Adrenal gland (tissue), 12 donors: ENCODE results near the gene DOP1A. TPM values are rescaled to one million over a fixed set of nuclear protein-coding genes. Genes with fewer than 3 reads are reported as not detected.

Source experiments
- DNase-seq, 7 donors: peaks; one replicate each; pipeline ENCODE4 v3.0.0-alpha.2; 2019 to 2020
- H3K27ac ChIP-seq, 5 donors: fragments of 200-600 bp; sonication (generic) in 4 of 5; 1 replicate in 3 of 5; 2 replicates in 2 of 5; pipeline versions ENCODE4 v1.5.1 to v1.8.0; 2016 to 2020; ENCODE audit warnings: mild to moderate bottlenecking in 1 of 5
- H3K27me3 ChIP-seq: fragments of 200-600 bp; 2 replicates; pipeline ENCODE4 v1.8.0; 2021
- H3K36me3 ChIP-seq, 2 donors: fragments of 200-600 bp; replicated peaks in 1 of 2; 1 replicate in 1 of 2; 2 replicates in 1 of 2; pipeline versions ENCODE4 v1.5.1 to v1.8.0; 2018 to 2022
- H3K4me1 ChIP-seq, 2 donors: fragments of 200-600 bp; replicated peaks in 1 of 2; 1 replicate in 1 of 2; 2 replicates in 1 of 2; pipeline versions ENCODE4 v1.5.1 to v1.8.0; 2018 to 2021
- H3K4me3 ChIP-seq, 4 donors: fragments of 200-600 bp; sonication (generic) in 3 of 4; one replicate each; pipeline ENCODE4 v1.5.1; 2016 to 2018
- H3K9me3 ChIP-seq, 3 donors: fragments of 200-600 bp; sonication (generic) in 1 of 3; replicated peaks in 1 of 3; 1 replicate in 2 of 3; 2 replicates in 1 of 3; pipeline versions ENCODE4 v1.5.1 to v1.8.0; 2016 to 2021
- POLR2A ChIP-seq, 2 donors: fragments of 450-650 bp; IDR thresholded peaks; one replicate each; pipeline ENCODE4 v1.6.1; 2017; ENCODE audit warnings: antibody characterized with exemption in 2 of 2, mild to moderate bottlenecking in 2 of 2, moderate library complexity in 1 of 2
- WGBS, 4 donors: extraction: QIAGEN DNeasy Blood & Tissue Kit in 2 of 4; methylation state at CpG; one replicate each; pipeline versions ENCODE4 v1.1.5 to v1.1.7; 2013 to 2017; 5-methylcytosine and 5-hydroxymethylcytosine counted together
- intact Hi-C, 2 donors: fragments of 100-400 bp; cut with DNase I; formaldehyde crosslinking; loops; one replicate each; pipeline versions ENCODE4 v1.14.1 to v1.15.0; 2022 to 2023
- polyA plus RNA-seq, 3 donors: library from polyadenylated mRNA; stranded (reverse); fragments of 200-250 nt in 2 of 3; fragments of 350-450 nt in 1 of 3; fragmentation: Illumina TruSeq in 1 of 3; extraction: RNeasy Lipid Tissue Mini Kit (QIAGEN cat#74804) in 1 of 3; gene quantifications; one replicate each; pipeline ENCODE4 v1.2.3, GENCODE V29; 2013 to 2014
- total RNA-seq, 9 donors: library from RNA; depleted of rRNA in 4 of 9; stranded (reverse); fragments of >200 nt in 4 of 9; fragments of 120-200 nt in 1 of 9; fragmentation: NEBNext Ultra II Directional in 1 of 9; extraction: Animal tissue kit (Norgen Biotek cat#: 25700) in 1 of 9; gene quantifications; one replicate each; pipeline versions ENCODE4 v1.1.0 to v1.2.4, GENCODE V29; 2013 to 2023
- TF ChIP-seq, protein P1 (sequence below), 6 experiments: fragments of 450-650 bp in 4 of 6; fragments of 200-600 bp in 2 of 6; sonication (generic) in 1 of 6; IDR thresholded peaks; 1 replicate in 5 of 6; 2 replicates in 1 of 6; pipeline versions ENCODE4 v1.5.1 to v1.8.0; 2016 to 2021; ENCODE audit warnings: antibody characterized with exemption in 6 of 6, mild to moderate bottlenecking in 2 of 6, moderate library complexity in 1 of 6
- donor health status: healthy with polysubstance abuse.
- donor health status: Bipolar disorder and iron deficiency.
- donor health status: DM: yes; HTN: yes; CAD: no.
- donor health status: DM: no; HTN: no; CAD: no.
- donor health status: DM: no; HTN: no; CAD: no.
- donor health status: DM: yes; HTN: yes; CAD: no.

Gene DOP1A
- total and polyA plus RNA-seq, 12 donors: 11.3 to 33.6 (median 17.8) TPM

DNA sequence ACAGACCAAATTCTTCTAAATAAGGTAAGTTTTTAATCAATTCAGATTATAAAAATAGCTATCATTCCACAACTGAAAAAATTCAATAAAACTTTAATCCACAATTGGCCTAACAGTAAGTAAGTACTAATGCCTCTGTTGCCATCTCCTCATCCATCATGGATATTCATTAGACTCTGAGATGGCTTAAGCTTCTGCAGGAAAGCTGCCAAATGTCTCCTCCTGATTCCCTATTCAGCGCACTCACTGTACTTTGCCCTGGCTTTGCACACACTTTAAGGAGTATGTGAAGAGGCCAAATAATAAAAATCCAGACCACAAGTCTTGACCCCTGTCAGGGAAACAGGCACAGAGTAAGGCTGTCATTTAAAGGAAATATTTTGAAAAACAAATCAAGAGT lies 102.0 kb downstream of the DOP1A start:
- TF ChIP-seq, protein P1, sequence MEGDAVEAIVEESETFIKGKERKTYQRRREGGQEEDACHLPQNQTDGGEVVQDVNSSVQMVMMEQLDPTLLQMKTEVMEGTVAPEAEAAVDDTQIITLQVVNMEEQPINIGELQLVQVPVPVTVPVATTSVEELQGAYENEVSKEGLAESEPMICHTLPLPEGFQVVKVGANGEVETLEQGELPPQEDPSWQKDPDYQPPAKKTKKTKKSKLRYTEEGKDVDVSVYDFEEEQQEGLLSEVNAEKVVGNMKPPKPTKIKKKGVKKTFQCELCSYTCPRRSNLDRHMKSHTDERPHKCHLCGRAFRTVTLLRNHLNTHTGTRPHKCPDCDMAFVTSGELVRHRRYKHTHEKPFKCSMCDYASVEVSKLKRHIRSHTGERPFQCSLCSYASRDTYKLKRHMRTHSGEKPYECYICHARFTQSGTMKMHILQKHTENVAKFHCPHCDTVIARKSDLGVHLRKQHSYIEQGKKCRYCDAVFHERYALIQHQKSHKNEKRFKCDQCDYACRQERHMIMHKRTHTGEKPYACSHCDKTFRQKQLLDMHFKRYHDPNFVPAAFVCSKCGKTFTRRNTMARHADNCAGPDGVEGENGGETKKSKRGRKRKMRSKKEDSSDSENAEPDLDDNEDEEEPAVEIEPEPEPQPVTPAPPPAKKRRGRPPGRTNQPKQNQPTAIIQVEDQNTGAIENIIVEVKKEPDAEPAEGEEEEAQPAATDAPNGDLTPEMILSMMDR (IDR thresholded peaks at IDR 0.05): no peak
- TF ChIP-seq POLR2A (IDR thresholded peaks at IDR 0.05): no peak
- H3K27ac ChIP-seq: no peak overlapping the region
- H3K36me3 ChIP-seq: peaks cover 0 to 95% of the 10 kb centered on the region in 2 donors
- H3K27me3 ChIP-seq: no peaks in the 10 kb centered on the region
- no peak overlapping the region for H3K4me3 ChIP-seq
- 88 to 100% (median 94%) methylated on average over 1 of the region's 1 CpG for WGBS, 4 donors
- H3K4me1 ChIP-seq: no peaks in the 10 kb centered on the region
- intact Hi-C loops: no loop called here
- no peaks in the 10 kb centered on the region for H3K9me3 ChIP-seq
- no peak for DNase-seq

DNA sequence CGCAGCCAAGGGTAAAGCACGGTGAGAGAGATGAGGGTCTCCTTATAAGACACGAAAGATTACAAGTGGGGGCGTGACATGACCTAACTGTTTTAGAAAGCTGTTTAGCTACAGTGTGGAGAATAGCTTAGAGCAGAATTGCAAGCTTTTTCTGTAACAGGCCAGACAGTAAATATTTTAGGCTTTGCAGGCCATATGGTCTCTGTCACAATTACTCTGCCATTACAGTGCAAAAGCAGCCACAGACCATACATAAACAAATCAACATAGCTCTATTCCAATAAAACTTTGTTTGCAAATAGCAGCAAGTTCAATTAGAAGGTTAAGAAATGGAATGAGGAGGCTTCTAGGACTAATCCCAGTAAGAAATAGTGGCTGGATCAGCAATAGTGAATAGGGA lies 108.8 kb downstream of the DOP1A start:
- no peaks in the 10 kb centered on the region for H3K27me3 ChIP-seq
- peaks cover 0 to 64% of the 10 kb centered on the region in 2 donors for H3K36me3 ChIP-seq
- DNase-seq: no peak
- H3K27ac ChIP-seq: no peak overlapping the region
- intact Hi-C loops: no loop called here
- no peak for TF ChIP-seq POLR2A (IDR thresholded peaks at IDR 0.05)
- TF ChIP-seq, protein P1 (IDR thresholded peaks at IDR 0.05): no peak
- H3K4me3 ChIP-seq: no peak overlapping the region
- H3K4me1 ChIP-seq: no peaks in the 10 kb centered on the region
- no peaks in the 10 kb centered on the region for H3K9me3 ChIP-seq
- WGBS, 4 donors: 90 to 94% (median 92%) methylated on average over 4 of the region's 4 CpGs

GRCh38 chr6:83180426-83180950 lies 113.0 kb downstream of the DOP1A start:
- TF ChIP-seq, protein P1 (IDR thresholded peaks at IDR 0.05): no peak
- TF ChIP-seq POLR2A (IDR thresholded peaks at IDR 0.05): no peak
- H3K9me3 ChIP-seq: no peaks in the 10 kb centered on the region
- no peak overlapping the region for H3K4me3 ChIP-seq
- peaks cover 0 to 20% of the 10 kb centered on the region in 2 donors for H3K4me1 ChIP-seq
- H3K27ac ChIP-seq: no peak overlapping the region
- intact Hi-C loops: no loop called here
- no peaks in the 10 kb centered on the region for H3K27me3 ChIP-seq
- DNase-seq: no peak
- H3K36me3 ChIP-seq: peaks cover 0 to 56% of the 10 kb centered on the region in 2 donors

- WGBS, 4 donors: 89 to 93% (median 90%) methylated on average over 1 of the region's 1 CpG
- Histone ChIP-seq H3K27ac (peak overlapping the region in 2 of 5 donors; percentile 49 to 71), H3K4me1 (peaks cover 0 to 20% of the 10 kb centered on the region in 2 donors), H3K9me3 (no peaks in the 10 kb centered on the region), H3K4me3 (no peak overlapping the region), H3K36me3 (peaks cover 0 to 51% of the 10 kb centered on the region in 2 donors), H3K27me3 (no peaks in the 10 kb centered on the region)
- intact Hi-C loops: no loop called here
- no peak for DNase-seq
- TF ChIP-seq, protein P1 (IDR thresholded peaks at IDR 0.05): no peak
- TF ChIP-seq POLR2A (IDR thresholded peaks at IDR 0.05): no peak
Measured at GRCh38 chr6:83182114-83182513, 114.6 kb downstream of the DOP1A start.
